HCT116 (cell line): ENCODE data around the gene RAPGEF2. TPM values are rescaled to one million over a fixed set of nuclear protein-coding genes. Genes with fewer than 3 reads are reported as not detected.

Experiments used
- ATAC-seq: fragments of 200-7000 bp; cut with Tn5 transposase; 2 replicates; pipeline ENCODE4 v1.9.1; 2020; ENCODE audit warnings: mild to moderate bottlenecking, moderate library complexity
- BruUV-seq: library from RNA; stranded (reverse); fragments of 400-500 nt; replicated peaks from 2 replicates; lab custom pipeline; 2021; lab: Mats Ljungman, UMichigan
- CTCF ChIA-PET: fragments of 300-600 bp; sonication (Branson Sonifier 250); formaldehyde crosslinking; loops from one replicate; lab custom pipeline; 2021; ENCODE audit warnings: antibody characterized with exemption; lab: Charles Lee
- POLR2A ChIA-PET: fragments of 300-600, 350-600 bp; sonication (Branson Sonifier 250); formaldehyde crosslinking; loops from one replicate; lab custom pipeline; 2021; ENCODE audit warnings: antibody characterized with exemption; lab: Charles Lee
- RAD21 ChIA-PET, 2 experiments: fragments of 300-600 bp; sonication (Branson Sonifier 250); formaldehyde crosslinking; loops; one replicate each; lab custom pipeline; 2023; ENCODE audit warnings: low total read pairs in 2 of 2; ENCODE audit not compliant: uncharacterized antibody in 2 of 2, unreplicated experiment in 2 of 2, low non-redundant PET in 1 of 2; lab: Charles Lee
- DNase-seq: peaks from one replicate; pipeline ENCODE4 v3.0.0-alpha.2; 2010; ENCODE audit warnings: low read depth, low spot score
- H2AFZ ChIP-seq: fragments of 200-600 bp; shearing (Covaris generic), sonication (generic); 2 replicates; pipeline ENCODE4 v1.6.1; 2017; ENCODE audit warnings: low read depth, mixed run types, mixed read lengths, antibody characterized with exemption, low read length; ENCODE audit not compliant: poor library complexity, severe bottlenecking
- H3K27ac ChIP-seq: 2 replicates; pipeline ENCODE4 v1.5.1; 2012; ENCODE audit warnings: low read depth, low read length
- H3K27me3 ChIP-seq: fragments of 200-600 bp; sonication (generic); 2 replicates; pipeline ENCODE4 v1.6.1; 2016; ENCODE audit warnings: mixed run types, low read length, mixed read lengths; ENCODE audit not compliant: insufficient read depth
- H3K36me3 ChIP-seq, 2 experiments: fragments of 200-500 bp in 1 of 2; fragments of 200-600 bp in 1 of 2; sonication (Bioruptor generic) in 1 of 2; sonication (generic) in 1 of 2; 2 replicates each; pipeline versions ENCODE4 v1.5.1 to v1.6.1; 2014 to 2016; ENCODE audit warnings: low read length in 2 of 2, inconsistent platforms in 1 of 2, mixed read lengths in 1 of 2, mixed run types in 1 of 2; ENCODE audit not compliant: insufficient read depth in 2 of 2, control insufficient read depth in 1 of 2
- H3K4me1 ChIP-seq, 2 experiments: fragments of 200-600 bp in 1 of 2; sonication (generic) in 1 of 2; 2 replicates each; pipeline versions ENCODE4 v1.5.1 to v1.6.1; 2012 to 2017; ENCODE audit warnings: low read length in 2 of 2, inconsistent platforms in 1 of 2, mild to moderate bottlenecking in 1 of 2, mixed read lengths in 1 of 2, mixed run types in 1 of 2, moderate library complexity in 1 of 2; ENCODE audit not compliant: insufficient read depth in 2 of 2, control insufficient read depth in 1 of 2
- H3K4me2 ChIP-seq: fragments of 200-600 bp; sonication (generic); 2 replicates; pipeline ENCODE4 v1.6.1; 2017; ENCODE audit warnings: mixed run types, low read length, mixed read lengths
- H3K4me3 ChIP-seq, 2 experiments: fragments of 200-600 bp in 1 of 2; sonication (generic) in 1 of 2; replicated peaks in 1 of 2; 2 replicates each; pipeline ENCODE4 v1.5.1; 2011 to 2016; ENCODE audit warnings: low read length in 2 of 2, control low read depth in 1 of 2, low read depth in 1 of 2, mild to moderate bottlenecking in 1 of 2, mixed read lengths in 1 of 2, mixed run types in 1 of 2
- H3K79me2 ChIP-seq: fragments of 200-600 bp; sonication (generic); 2 replicates; pipeline ENCODE4 v1.6.1; 2017; ENCODE audit warnings: mild to moderate bottlenecking, mixed run types, low read length, moderate library complexity, mixed read lengths; ENCODE audit not compliant: insufficient read depth
- H3K9ac ChIP-seq: fragments of 200-600 bp; sonication (generic); 2 replicates; pipeline ENCODE4 v1.6.1; 2016; ENCODE audit warnings: low read length, mixed read lengths
- H3K9me2 ChIP-seq: fragments of 200-600 bp; sonication (generic), shearing (Covaris generic); 2 replicates; pipeline ENCODE4 v1.6.1; 2017; ENCODE audit warnings: mixed run types, mild to moderate bottlenecking, moderate library complexity; ENCODE audit not compliant: insufficient read depth
- H3K9me3 ChIP-seq, 2 experiments: fragments of 200-500 bp in 1 of 2; fragments of 200-600 bp in 1 of 2; sonication (Bioruptor generic) in 1 of 2; sonication (generic) in 1 of 2; 2 replicates each; pipeline ENCODE4 v1.6.1; 2014 to 2017; ENCODE audit warnings: low read length in 2 of 2, mixed read lengths in 2 of 2, inconsistent platforms in 1 of 2, low read depth in 1 of 2, mild to moderate bottlenecking in 1 of 2, mixed run types in 1 of 2, moderate library complexity in 1 of 2; ENCODE audit not compliant: control insufficient read depth in 1 of 2, insufficient read depth in 1 of 2
- H4K20me1 ChIP-seq: fragments of 200-600 bp; sonication (generic), shearing (Covaris generic); 2 replicates; pipeline ENCODE4 v1.6.1; 2017; ENCODE audit warnings: mixed run types, mild to moderate bottlenecking, moderate library complexity; ENCODE audit not compliant: insufficient read depth
- CBX3 ChIP-seq: IDR thresholded peaks from 2 replicates; pipeline ENCODE4 v1.6.1; 2012; ENCODE audit warnings: low read depth
- ELF1 ChIP-seq: IDR thresholded peaks from 2 replicates; pipeline ENCODE4 v1.6.1; 2012; ENCODE audit warnings: low read depth, borderline replicate concordance
- EZH2 ChIP-seq: fragments of 200-600 bp; sonication (generic); IDR thresholded peaks from 2 replicates; pipeline ENCODE4 v1.6.1; 2017; ENCODE audit warnings: antibody characterized with exemption, mixed run types
- MAX ChIP-seq: IDR thresholded peaks from 2 replicates; pipeline ENCODE4 v1.6.1; 2012
- POLR2AphosphoS5 ChIP-seq: IDR thresholded peaks from 2 replicates; pipeline ENCODE4 v1.6.1; 2011; ENCODE audit warnings: mild to moderate bottlenecking, low read depth, low read length, moderate library complexity
- SIN3A ChIP-seq: IDR thresholded peaks from 2 replicates; pipeline ENCODE4 v1.6.1; 2012; ENCODE audit warnings: low read depth
- SRF ChIP-seq: IDR thresholded peaks from 2 replicates; pipeline ENCODE4 v1.6.1; 2012; ENCODE audit warnings: low read depth
- TCF7L2 ChIP-seq: IDR thresholded peaks from 2 replicates; pipeline ENCODE4 v1.7.0; 2011; ENCODE audit warnings: borderline replicate concordance, inconsistent platforms; ENCODE audit not compliant: insufficient read depth, insufficient read length; ENCODE audit errors: extremely low read depth
- YY1 ChIP-seq: IDR thresholded peaks from 2 replicates; pipeline ENCODE4 v1.6.1; 2011; ENCODE audit warnings: low read length, low read depth, moderate library complexity, mild to moderate bottlenecking; ENCODE audit not compliant: insufficient replicate concordance; ENCODE audit errors: extremely low read depth
- intact Hi-C: fragments of 100-400 bp; cut with micrococcal nuclease; formaldehyde crosslinking; loops from 2 replicates; pipeline ENCODE4 v1.10.0; 2022
- total RNA-seq: library from RNA; stranded (reverse); gene quantifications from one replicate; pipeline ENCODE4 v1.2.1, GENCODE V29; 2021; ENCODE audit not compliant: unreplicated experiment

RAPGEF2 gene
- total RNA-seq, 1 experiment from 2014 or later, result 21.2 TPM

GRCh38 chr4:159238631-159239030 lies 135.8 kb downstream of the RAPGEF2 start:
- ATAC-seq (no peak), DNase-seq (no peak)
- Histone ChIP-seq H3K79me2 (no peaks in the 10 kb centered on the region), H3K4me2 (no peak overlapping the region), H3K9ac (no peak overlapping the region), H3K9me2 (no peaks in the 10 kb centered on the region), H3K9me3 (no peaks in the 10 kb centered on the region), H4K20me1 (no peaks in the 10 kb centered on the region), H3K36me3 (no peaks in the 10 kb centered on the region), H3K27me3 (no peaks in the 10 kb centered on the region), H3K4me3 (no peak overlapping the region), H3K27ac (no peak overlapping the region), H3K4me1 (no peaks in the 10 kb centered on the region), H2AFZ (no peak overlapping the region)
- ChIA-PET RAD21 (no interaction called here), POLR2A (no interaction called here), CTCF (no interaction called here)
- no TSS peak for BruUV-seq
- TF ChIP-seq YY1 (no peak), EZH2 (no peak), POLR2AphosphoS5 (no peak)
- intact Hi-C loops, result no loop called here

- H4K20me1 ChIP-seq, result no peaks in the 10 kb centered on the region
- TF ChIP-seq SIN3A, result no peak
- TF ChIP-seq YY1, result no peak
- TF ChIP-seq ELF1, result no peak
- TF ChIP-seq TCF7L2, result no peak
- no peak for TF ChIP-seq SRF
- TF ChIP-seq CBX3, result no peak
- TF ChIP-seq MAX, result no peak
- TF ChIP-seq, all 23 proteins: peak for 0
- BruUV-seq, result no TSS peak
- H3K9me2 ChIP-seq, result no peaks in the 10 kb centered on the region
- no peak overlapping the region for H3K4me3 ChIP-seq
- DNase-seq, result no peak
- no peaks in the 10 kb centered on the region for H3K9me3 ChIP-seq
- RAD21 ChIA-PET, result no interaction called here
- H3K4me1 ChIP-seq, result no peaks in the 10 kb centered on the region
- POLR2A ChIA-PET, result no interaction called here
- no peak overlapping the region for H3K4me2 ChIP-seq
- no peak overlapping the region for H2AFZ ChIP-seq
- H3K27ac ChIP-seq, result no peak overlapping the region
- CTCF ChIA-PET, result no interaction called here
- intact Hi-C loops, result no loop called here
- H3K27me3 ChIP-seq, result no peaks in the 10 kb centered on the region
- no peak overlapping the region for H3K9ac ChIP-seq
- H3K79me2 ChIP-seq, result no peaks in the 10 kb centered on the region
- H3K36me3 ChIP-seq, result no peaks in the 10 kb centered on the region
- no peak for ATAC-seq
These were observed 136.8 kb downstream of the RAPGEF2 start for GRCh38 chr4:159239629-159240028.
